Forelimb muscle (tissue), 1 donor: ENCODE measurements around the gene ARHGEF1. TPM values are rescaled to one million over a fixed set of nuclear protein-coding genes. Genes with fewer than 3 reads are reported as not detected.

Experiments
- DNase-seq: peaks from one replicate; pipeline ENCODE4 v3.0.0-alpha.2; 2013; ENCODE audit warnings: low read depth
- polyA plus RNA-seq: library from polyadenylated mRNA; unstranded; fragments of 120-200 nt; gene quantifications from one replicate; pipeline ENCODE4 v1.2.1, GENCODE V29; 2013; ENCODE audit not compliant: insufficient read length

ARHGEF1 gene
- 34.3 TPM for polyA plus RNA-seq

DNA sequence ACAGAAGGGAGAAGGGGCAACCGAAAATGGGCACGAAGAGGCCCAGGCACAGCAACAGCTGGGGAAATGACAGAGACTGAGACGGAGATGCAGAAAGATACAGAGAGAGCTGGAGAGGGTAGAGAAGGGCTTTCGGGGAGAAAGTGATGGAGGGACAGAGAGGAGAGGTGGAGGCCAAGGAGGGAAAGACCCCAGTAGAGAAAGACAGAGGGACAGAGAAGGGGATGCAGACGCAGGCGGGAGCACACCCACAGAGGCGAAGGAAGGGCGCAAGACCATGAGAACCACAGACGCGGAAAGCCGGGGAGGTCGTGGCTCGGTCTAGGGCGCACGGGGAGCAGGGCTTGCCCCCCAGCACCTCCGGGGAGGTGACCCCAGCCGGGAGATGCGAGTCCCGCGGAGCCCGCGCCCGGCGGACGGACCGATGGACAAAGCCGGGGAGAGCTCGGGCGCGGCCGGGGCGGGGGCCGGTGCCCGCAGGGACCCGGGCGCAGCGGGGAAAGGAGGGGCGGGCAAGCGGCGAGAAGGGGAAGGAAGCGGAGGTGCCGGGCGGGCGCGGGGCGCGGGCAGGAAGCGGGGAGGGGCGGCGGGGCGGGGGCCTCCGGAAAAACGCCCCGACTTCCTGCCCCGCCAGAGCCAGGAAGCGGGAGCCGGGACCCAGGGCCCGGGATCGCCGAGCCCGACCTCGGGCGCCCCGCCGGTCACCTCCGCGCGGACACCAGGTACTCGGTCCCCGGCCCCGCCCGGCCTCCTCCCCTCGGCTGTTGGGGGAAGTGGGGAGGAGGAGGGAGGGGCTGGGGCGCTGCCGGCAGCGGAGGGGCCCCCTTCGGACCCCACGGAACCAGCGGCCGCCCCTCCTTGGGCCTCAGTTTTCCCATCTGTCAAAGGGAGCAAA is at the start of gene ARHGEF1:
ARHGEF1 (plus strand) TSS at position 617 of the 895 bp plus-strand sequence. CDS start 4,899 bp downstream, outside the sequence.
- no peak for DNase-seq

GRCh38 chr19:41837981-41838708 is 44.8 kb upstream of the ARHGEF1 start:
- DNase-seq = no peak

GRCh38 chr19:41839211-41839610 is 43.8 kb upstream of the ARHGEF1 start:
- no peak for DNase-seq

DNA sequence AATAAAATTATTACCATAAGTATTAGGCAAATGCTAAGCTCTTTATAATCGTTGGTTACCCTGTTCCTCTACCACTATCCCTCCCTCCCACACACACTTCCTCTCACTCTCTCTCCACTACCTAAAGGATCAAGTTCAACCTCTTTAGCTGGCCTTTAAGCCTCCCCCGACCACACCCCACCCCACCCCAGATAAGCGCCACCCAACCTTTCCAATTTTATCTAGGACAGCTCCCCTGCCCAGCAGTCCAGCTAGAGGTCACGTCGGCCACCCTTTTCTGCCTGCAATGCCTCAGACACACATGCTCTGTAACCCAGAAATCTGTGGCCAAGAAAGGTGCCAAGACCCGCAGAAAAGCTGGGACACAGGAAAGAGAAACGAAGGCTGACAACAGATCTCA is 39.6 kb upstream of the ARHGEF1 start:
- no peak for DNase-seq

- DNase-seq = no peak
Observed at GRCh38 chr19:41844601-41845000, 38.4 kb upstream of the ARHGEF1 start, which contains the start of gene LYPD4. TSS of gene LYPD4 (minus strand) at chr19:41844683. CDS start at chr19:41839285, 5,398 bp downstream.

- DNase-seq = no peak
Observed at GRCh38 chr19:41845001-41845050, 38.2 kb upstream of the ARHGEF1 start, which contains the start of gene DMRTC2. TSS of gene DMRTC2 (plus strand) at chr19:41845042. CDS start at chr19:41847429, 2,387 bp downstream.

- no peak for DNase-seq
Observed at GRCh38 chr19:41845051-41845590, 37.9 kb upstream of the ARHGEF1 start.

DNA sequence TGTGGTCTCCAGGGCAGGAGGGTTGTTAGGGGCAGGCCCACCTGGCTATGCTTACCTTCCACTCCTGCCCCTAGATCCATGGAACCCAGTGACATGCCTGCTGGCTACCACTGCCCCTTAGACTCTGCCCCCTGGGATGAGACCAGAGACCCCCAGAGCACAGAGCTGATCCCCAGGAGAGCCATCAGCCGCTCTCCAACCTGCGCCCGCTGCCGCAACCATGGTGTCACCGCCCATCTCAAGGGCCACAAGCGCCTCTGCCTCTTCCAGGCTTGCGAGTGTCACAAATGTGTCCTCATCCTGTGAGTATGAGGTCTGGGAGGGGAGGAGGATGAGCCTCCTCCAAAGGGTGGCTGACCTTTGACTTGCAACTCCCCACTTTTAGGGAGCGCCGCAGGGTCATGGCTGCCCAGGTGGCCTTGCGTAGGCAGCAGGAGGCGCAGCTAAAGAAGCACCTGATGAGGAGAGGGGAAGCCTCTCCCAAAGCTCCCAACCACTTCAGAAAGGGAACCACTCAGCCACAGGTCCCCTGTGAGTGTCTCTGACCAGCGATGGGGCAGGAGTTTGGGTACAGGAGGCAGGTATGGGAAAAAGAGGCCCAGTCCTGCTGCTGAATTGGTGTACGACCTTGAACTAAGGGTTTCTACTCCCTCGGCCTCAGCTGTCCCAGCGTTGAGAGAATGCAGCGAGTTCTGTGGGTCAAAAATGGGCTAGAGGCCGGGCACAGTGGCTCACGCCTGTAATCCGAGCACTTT is 35.5 kb upstream of the ARHGEF1 start:
- no peak for DNase-seq

- DNase-seq = no peak
Observed at GRCh38 chr19:41848666-41849065, 34.3 kb upstream of the ARHGEF1 start.

- DNase-seq = no peak
Observed at GRCh38 chr19:41849067-41849466, 33.9 kb upstream of the ARHGEF1 start.

DNA sequence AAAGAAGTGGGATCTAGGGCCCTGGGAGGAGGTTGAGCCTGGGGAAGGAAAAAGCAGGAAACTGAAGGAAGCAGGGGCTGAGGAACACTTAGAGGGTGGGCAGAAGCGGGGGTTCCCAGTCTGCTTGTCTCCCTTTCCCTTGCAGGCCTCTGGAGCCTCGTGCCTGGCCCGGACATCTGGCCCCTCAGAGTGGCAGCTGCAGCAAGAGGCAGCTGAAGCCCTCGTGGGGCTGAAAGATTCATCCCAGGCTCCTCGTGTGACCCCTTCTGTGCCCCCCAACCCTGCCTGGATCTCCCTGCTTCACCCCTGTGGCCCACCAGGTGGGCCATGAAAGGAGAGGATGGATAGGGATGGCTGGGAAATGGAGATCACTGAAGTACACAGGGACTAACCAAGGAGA is 32.6 kb upstream of the ARHGEF1 start:
- DNase-seq = no peak

- DNase-seq = no peak
Observed at GRCh38 chr19:41851456-41851855, 31.5 kb upstream of the ARHGEF1 start.

- no peak for DNase-seq
Observed at GRCh38 chr19:41853344-41853743, 29.6 kb upstream of the ARHGEF1 start.

DNA sequence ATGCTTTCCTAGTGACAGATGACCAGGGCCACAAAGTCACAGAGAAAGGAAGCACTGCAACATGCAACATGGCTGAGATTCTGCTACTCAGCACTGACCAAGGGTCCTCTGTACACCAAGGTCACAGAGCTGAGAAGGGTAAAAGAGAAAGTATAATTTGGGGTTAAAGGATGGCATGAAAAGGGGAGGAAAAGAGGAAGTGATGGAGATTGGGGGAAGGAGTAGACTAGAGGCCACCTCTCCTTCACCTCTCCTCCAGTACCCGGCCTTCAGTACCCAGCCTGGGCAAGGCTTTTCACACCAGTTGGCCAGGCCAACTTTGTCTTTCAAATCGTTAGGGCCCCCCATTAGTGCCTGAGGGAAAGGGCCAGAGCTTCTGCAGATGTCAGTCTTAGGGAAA is 29.2 kb upstream of the ARHGEF1 start:
- no peak for DNase-seq

GRCh38 chr19:41859213-41859617 is 23.8 kb upstream of the ARHGEF1 start:
- no peak for DNase-seq

DNA sequence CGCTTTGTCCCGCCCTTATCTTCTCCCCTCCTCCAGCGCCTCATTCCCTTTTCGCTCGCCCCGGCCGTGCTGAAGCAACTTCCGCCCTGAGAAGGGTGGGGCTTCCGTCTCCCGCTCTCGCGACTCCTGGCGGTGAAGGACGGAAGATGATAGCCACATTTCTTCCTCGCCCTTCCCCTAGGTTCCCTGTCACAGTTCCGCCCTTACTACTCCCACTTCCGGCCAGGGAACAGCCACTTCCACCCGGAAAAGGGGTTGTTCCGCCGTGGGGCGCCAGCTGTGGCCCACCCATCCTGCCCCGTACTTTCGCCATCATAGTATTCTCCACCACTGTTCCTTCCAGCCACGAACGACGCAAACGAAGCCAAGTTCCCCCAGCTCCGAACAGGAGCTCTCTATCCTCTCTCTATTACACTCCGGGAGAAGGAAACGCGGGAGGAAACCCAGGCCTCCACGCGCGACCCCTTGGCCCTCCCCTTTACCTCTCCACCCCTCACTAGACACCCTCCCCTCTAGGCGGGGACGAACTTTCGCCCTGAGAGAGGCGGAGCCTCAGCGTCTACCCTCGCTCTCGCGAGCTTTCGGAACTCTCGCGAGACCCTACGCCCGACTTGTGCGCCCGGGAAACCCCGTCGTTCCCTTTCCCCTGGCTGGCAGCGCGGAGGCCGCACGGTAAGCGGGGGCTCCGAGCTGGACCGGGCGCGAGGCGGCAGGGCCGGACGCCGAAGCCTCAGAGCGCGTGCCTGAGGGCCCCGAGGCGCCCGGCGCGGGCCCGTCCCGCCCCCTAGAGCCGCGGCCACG is 23.2 kb upstream of the ARHGEF1 start, which contains the start of gene RPS19:
RPS19 (plus strand) TSS at position 638 of the 801 bp plus-strand sequence. CDS start 520 bp downstream, outside the sequence.
- peak; percentile 98 for DNase-seq

- DNase-seq = no peak
Observed at GRCh38 chr19:41860419-41861115, 22.4 kb upstream of the ARHGEF1 start.

- DNase-seq = no peak
Observed at GRCh38 chr19:41861116-41861768, 21.7 kb upstream of the ARHGEF1 start.

GRCh38 chr19:41861846-41862245 is 21.1 kb upstream of the ARHGEF1 start:
- DNase-seq = no peak

- DNase-seq = no peak
Observed at GRCh38 chr19:41862445-41862986, 20.5 kb upstream of the ARHGEF1 start.
